ENCODE measurements around the gene ZBTB1.
A peak's percentile ranks its signal among the peaks of the same experiment; 100 is the strongest.
"Not testable (repeated sequence)": the region's sequence is repeated elsewhere in the genome, so short reads cannot be mapped to it uniquely, and the experiment has no call there.

The ZBTB1 gene

GRCh38 chr14:64536488-64537245 is 32.1 kb downstream of the ZBTB1 start:
- no peak for DNase-seq

GRCh38 chr14:64540208-64541202 is 35.9 kb downstream of the ZBTB1 start, which contains the start of gene HSPA2:
Gene HSPA2, plus strand, starts transcription at chr14:64540741. Its CDS starts 109 bp downstream, at chr14:64540850.
- peak; percentile 89 for DNase-seq

- DNase-seq: no peak
Measured at GRCh38 chr14:64541261-64541971, 36.8 kb downstream of the ZBTB1 start.

- DNase-seq: no peak
Measured at GRCh38 chr14:64541972-64542835, 37.6 kb downstream of the ZBTB1 start.

GRCh38 chr14:64542836-64543201 is 38.2 kb downstream of the ZBTB1 start:
- no peak for DNase-seq

- DNase-seq: no peak
Measured at GRCh38 chr14:64544607-64545312, 40.2 kb downstream of the ZBTB1 start.

- no peak for DNase-seq
Measured at GRCh38 chr14:64549016-64549415, 44.4 kb downstream of the ZBTB1 start.

GRCh38 chr14:64549791-64550620 is 45.4 kb downstream of the ZBTB1 start, which contains the start of gene PPP1R36:
Gene PPP1R36, plus strand, starts transcription at chr14:64549961. Its CDS starts 37 bp downstream, at chr14:64549998.
- DNase-seq: peak; percentile 39

- no peak for DNase-seq
Measured at GRCh38 chr14:64550621-64551333, 46.2 kb downstream of the ZBTB1 start.

GRCh38 chr14:64554556-64554955 is 50.0 kb downstream of the ZBTB1 start:
- DNase-seq: no peak

GRCh38 chr14:64556526-64556925 is 52.0 kb downstream of the ZBTB1 start:
- no peak for DNase-seq

GRCh38 chr14:64558216-64558615 is 53.6 kb downstream of the ZBTB1 start:
- not testable (repeated sequence) for DNase-seq

GRCh38 chr14:64561631-64562030 is 57.1 kb downstream of the ZBTB1 start:
- DNase-seq: no peak

GRCh38 chr14:64562436-64562835 is 57.9 kb downstream of the ZBTB1 start:
- DNase-seq: no peak

GRCh38 chr14:64563696-64564095 is 59.1 kb downstream of the ZBTB1 start:
- no peak for DNase-seq

- no peak for DNase-seq
Measured at GRCh38 chr14:64566651-64567122, 62.1 kb downstream of the ZBTB1 start.

GRCh38 chr14:64569138-64569631 is 64.6 kb downstream of the ZBTB1 start:
- no peak for DNase-seq

GRCh38 chr14:64569646-64570045 is 65.1 kb downstream of the ZBTB1 start:
- DNase-seq: not testable (repeated sequence)
